Heart right ventricle (tissue), 16 donors: ENCODE data around the gene BICRA. TPM values are rescaled to one million over a fixed set of nuclear protein-coding genes. Genes with fewer than 3 reads are reported as not detected.

Experiments used
- ATAC-seq, 8 donors: fragments of 200-7000 bp; cut with Tn5 transposase; one replicate each; pipeline ENCODE4 v1.9.1; 2020; ENCODE audit warnings: mild to moderate bottlenecking in 8 of 8, moderate library complexity in 8 of 8, moderate number of reproducible peaks in 1 of 8
- DNase-seq, 2 donors: peaks; one replicate each; pipeline ENCODE4 v3.0.0-alpha.2; 2020
- H3K27ac ChIP-seq, 10 donors: fragments of 200-600 bp; sonication (generic) in 2 of 10; one replicate each; pipeline versions ENCODE4 v1.5.0 to v1.8.0; 2020 to 2022; ENCODE audit warnings: mild to moderate bottlenecking in 3 of 10
- H3K27me3 ChIP-seq, 7 donors: fragments of 200-600 bp; one replicate each; pipeline ENCODE4 v1.8.0; 2021 to 2022; ENCODE audit warnings: mild to moderate bottlenecking in 2 of 7
- H3K36me3 ChIP-seq, 9 donors: fragments of 200-600 bp; sonication (generic) in 1 of 9; one replicate each; pipeline versions ENCODE4 v1.5.0 to v1.8.0; 2020 to 2022; ENCODE audit warnings: mild to moderate bottlenecking in 2 of 9
- H3K4me1 ChIP-seq, 9 donors: fragments of 200-600 bp; sonication (generic) in 1 of 9; one replicate each; pipeline versions ENCODE4 v1.5.0 to v1.8.0; 2020 to 2022; ENCODE audit warnings: mild to moderate bottlenecking in 4 of 9
- H3K4me3 ChIP-seq, 10 donors: fragments of 200-600 bp; sonication (generic) in 2 of 10; one replicate each; pipeline versions ENCODE4 v1.5.0 to v1.8.0; 2020 to 2022; ENCODE audit warnings: mild to moderate bottlenecking in 7 of 10, moderate library complexity in 2 of 10
- H3K9me3 ChIP-seq, 11 donors: fragments of 200-600 bp in 10 of 11; sonication (generic) in 2 of 11; one replicate each; pipeline versions ENCODE4 v1.5.0 to v1.8.0; 2013 to 2022; ENCODE audit warnings: mild to moderate bottlenecking in 2 of 11, control low read depth in 1 of 11, moderate library complexity in 1 of 11
- whole genome bisulfite sequencing, 2 donors: extraction: QIAGEN DNeasy Blood & Tissue Kit; methylation state at CpG; one replicate each; pipeline ENCODE4 v1.1.7; 2013; ENCODE audit warnings: inconsistent platforms in 1 of 2; 5-methylcytosine and 5-hydroxymethylcytosine counted together
- intact Hi-C, 10 donors: fragments of 100-400 bp; cut with DNase I; formaldehyde crosslinking; loops; one replicate each; pipeline versions ENCODE4 v1.11.1 to v1.14.2; 2022
- polyA plus RNA-seq, 2 donors: library from polyadenylated mRNA; stranded (reverse); fragments of 200-250 nt; gene quantifications; one replicate each; pipeline ENCODE4 v1.2.3, GENCODE V29; 2013
- total RNA-seq, 10 donors: library from RNA; stranded (reverse); fragmentation: NEBNext Ultra II Directional in 3 of 10; extraction: Animal tissue kit (Norgen Biotek cat#: 25700) in 3 of 10; gene quantifications; one replicate each; pipeline versions ENCODE4 v1.2.1 to v1.2.4, GENCODE V29; 2021 to 2023
- TF ChIP-seq, protein P1 (sequence below), 9 donors: fragments of 200-600 bp; sonication (generic) in 2 of 9; IDR thresholded peaks; one replicate each; pipeline versions ENCODE4 v1.5.0 to v1.8.0; 2021 to 2022; ENCODE audit warnings: antibody characterized with exemption in 9 of 9, mild to moderate bottlenecking in 5 of 9, moderate library complexity in 1 of 9
- donor health status: Arrhythmogenic right ventricular cardiomyopathy.
- donor health status: ischemic (EF 13 %, LVEDD 7.1; RV severe dilation, severe dysfunction).
- donor health status: healthy with polysubstance abuse.
- donor health status: DM: no; HTN: yes; CAD: no.
- donor health status: DM: no; HTN: no; CAD: no.
- donor health status: ischemic (EF 25% LVEDD 6.9; RV normal size, moderate dysfunction).
- donor health status: ischemic (EF 25% LVEDD 5.7; RV mildly dilated, moderate dysfunction).
- donor health status: healthy.
- donor health status: DM: yes; HTN: yes; CAD: no.
- donor health status: Ischemic cardiomyopathy.
- donor health status: ischemic (EF 35%, LVEDD 5.7; RV mildly dilated, moderate dysfunction).
- donor health status: nonischemic (EF 11% LVEDD 7.7; RV severe dilation, severe dysfunction).
- donor health status: DM: yes; HTN: yes; CAD: no.
- donor health status: PGD.
- donor health status: ischemic (EF 29% LVEDD 5.4; RV normal size, mild dysfunction).
- donor health status: nonischemic (EF 23%, LVEDD 6.1; RV moderate dilation, normal function).

Gene BICRA
- total and polyA plus RNA-seq, 12 donors = 2.8 to 13.2 (median 8.9) TPM

DNA sequence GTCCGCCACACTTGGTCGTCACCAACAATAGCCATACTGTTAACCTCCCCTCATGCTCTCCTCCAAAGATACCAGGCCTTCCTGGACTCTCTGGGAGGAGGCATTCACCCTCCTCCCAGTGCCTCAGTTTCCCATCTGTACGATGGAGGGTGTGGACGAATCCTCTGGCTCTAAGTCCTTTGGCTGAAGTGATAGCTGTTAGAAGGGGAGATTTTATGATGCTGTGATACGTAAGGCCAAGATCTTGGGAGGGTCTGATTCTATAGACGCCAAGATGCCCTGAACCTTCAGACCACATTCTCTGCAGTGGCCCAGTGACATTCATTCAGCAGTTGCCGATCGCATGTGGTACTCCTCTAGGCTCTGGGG is 121.6 kb downstream of the BICRA start:
- peak overlapping the region in 9 of 10 donors; percentile 43 to 88 (median 80) for H3K27ac ChIP-seq
- H3K36me3 ChIP-seq = peaks cover 0 to 91% (median 23%) of the 10 kb centered on the region in 9 donors
- ATAC-seq = no peak
- intact Hi-C loops = no loop called here
- no peaks in the 10 kb centered on the region for H3K9me3 ChIP-seq
- WGBS, 2 donors = 77 to 78% methylated on average over 8 of the region's 8 CpGs
- H3K4me3 ChIP-seq = peak overlapping the region in 2 of 10 donors; percentile 23 to 40
- TF ChIP-seq, protein P1, sequence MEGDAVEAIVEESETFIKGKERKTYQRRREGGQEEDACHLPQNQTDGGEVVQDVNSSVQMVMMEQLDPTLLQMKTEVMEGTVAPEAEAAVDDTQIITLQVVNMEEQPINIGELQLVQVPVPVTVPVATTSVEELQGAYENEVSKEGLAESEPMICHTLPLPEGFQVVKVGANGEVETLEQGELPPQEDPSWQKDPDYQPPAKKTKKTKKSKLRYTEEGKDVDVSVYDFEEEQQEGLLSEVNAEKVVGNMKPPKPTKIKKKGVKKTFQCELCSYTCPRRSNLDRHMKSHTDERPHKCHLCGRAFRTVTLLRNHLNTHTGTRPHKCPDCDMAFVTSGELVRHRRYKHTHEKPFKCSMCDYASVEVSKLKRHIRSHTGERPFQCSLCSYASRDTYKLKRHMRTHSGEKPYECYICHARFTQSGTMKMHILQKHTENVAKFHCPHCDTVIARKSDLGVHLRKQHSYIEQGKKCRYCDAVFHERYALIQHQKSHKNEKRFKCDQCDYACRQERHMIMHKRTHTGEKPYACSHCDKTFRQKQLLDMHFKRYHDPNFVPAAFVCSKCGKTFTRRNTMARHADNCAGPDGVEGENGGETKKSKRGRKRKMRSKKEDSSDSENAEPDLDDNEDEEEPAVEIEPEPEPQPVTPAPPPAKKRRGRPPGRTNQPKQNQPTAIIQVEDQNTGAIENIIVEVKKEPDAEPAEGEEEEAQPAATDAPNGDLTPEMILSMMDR (IDR thresholded peaks at IDR 0.05) = no peak
- peaks cover 0 to 25% (median 0%) of the 10 kb centered on the region in 7 donors for H3K27me3 ChIP-seq
- DNase-seq = no peak
- H3K4me1 ChIP-seq = peaks cover 13 to 61% (median 42%) of the 10 kb centered on the region in 9 donors

GRCh38 chr19:47730910-47731309 is 122.0 kb downstream of the BICRA start:
- Histone ChIP-seq H3K27ac (peak overlapping the region in 7 of 10 donors; percentile 43 to 88 (median 80)), H3K4me3 (no peak overlapping the region), H3K9me3 (no peaks in the 10 kb centered on the region), H3K27me3 (peaks cover 0 to 25% (median 0%) of the 10 kb centered on the region in 7 donors), H3K4me1 (peaks cover 13 to 57% (median 39%) of the 10 kb centered on the region in 9 donors), H3K36me3 (peaks cover 0 to 91% (median 19%) of the 10 kb centered on the region in 9 donors)
- DNase-seq = no peak
- intact Hi-C loops = no loop called here
- 91 to 94% methylated on average over 8 of the region's 8 CpGs for WGBS, 2 donors
- ATAC-seq = no peak
- TF ChIP-seq, protein P1 (IDR thresholded peaks at IDR 0.05) = no peak

- peaks cover 0 to 99% (median 22%) of the 10 kb centered on the region in 9 donors for H3K36me3 ChIP-seq
- 67 to 77% methylated on average over 4 of the region's 4 CpGs for WGBS, 2 donors
- no peak overlapping the region for H3K4me3 ChIP-seq
- H3K9me3 ChIP-seq = no peaks in the 10 kb centered on the region
- intact Hi-C loops = no loop called here
- peaks cover 0 to 8% (median 0%) of the 10 kb centered on the region in 7 donors for H3K27me3 ChIP-seq
- no peak overlapping the region for H3K27ac ChIP-seq
- peaks cover 0 to 15% (median 7%) of the 10 kb centered on the region in 9 donors for H3K4me1 ChIP-seq
- DNase-seq (no peak), ATAC-seq (no peak)
- TF ChIP-seq, protein P1 (IDR thresholded peaks at IDR 0.05) = no peak
These were observed 126.2 kb downstream of the BICRA start for GRCh38 chr19:47735131-47735530.

GRCh38 chr19:47740866-47741519 is 132.1 kb downstream of the BICRA start:
- DNase-seq (no peak), ATAC-seq (no peak)
- intact Hi-C loops = no loop called here
- TF ChIP-seq, protein P1 (IDR thresholded peaks at IDR 0.05) = no peak
- Histone ChIP-seq H3K4me3 (no peak overlapping the region), H3K27me3 (no peaks in the 10 kb centered on the region), H3K36me3 (peaks cover 0 to 64% (median 31%) of the 10 kb centered on the region in 9 donors), H3K4me1 (peaks cover 10 to 40% (median 29%) of the 10 kb centered on the region in 9 donors), H3K27ac (peak overlapping the region in 5 of 10 donors; percentile 92 to 97 (median 93)), H3K9me3 (no peaks in the 10 kb centered on the region)
- 87 to 92% methylated on average over 48 of the region's 48 CpGs for whole genome bisulfite sequencing, 2 donors
